GM19043 (cell line): ENCODE measurements around the gene TRAPPC5.

Source experiments
- ATAC-seq: cut with Tn5 transposase; IDR thresholded peaks from one replicate; pipeline ENCODE4 v1.9.1; 2021; ENCODE audit warnings: low read depth; ENCODE audit not compliant: unreplicated experiment

Gene TRAPPC5

GRCh38 chr19:7699003-7699402 lies 18.4 kb downstream of the TRAPPC5 start:
- no peak for ATAC-seq

GRCh38 chr19:7699417-7700401 lies 19.1 kb downstream of the TRAPPC5 start:
- ATAC-seq, result no peak

DNA sequence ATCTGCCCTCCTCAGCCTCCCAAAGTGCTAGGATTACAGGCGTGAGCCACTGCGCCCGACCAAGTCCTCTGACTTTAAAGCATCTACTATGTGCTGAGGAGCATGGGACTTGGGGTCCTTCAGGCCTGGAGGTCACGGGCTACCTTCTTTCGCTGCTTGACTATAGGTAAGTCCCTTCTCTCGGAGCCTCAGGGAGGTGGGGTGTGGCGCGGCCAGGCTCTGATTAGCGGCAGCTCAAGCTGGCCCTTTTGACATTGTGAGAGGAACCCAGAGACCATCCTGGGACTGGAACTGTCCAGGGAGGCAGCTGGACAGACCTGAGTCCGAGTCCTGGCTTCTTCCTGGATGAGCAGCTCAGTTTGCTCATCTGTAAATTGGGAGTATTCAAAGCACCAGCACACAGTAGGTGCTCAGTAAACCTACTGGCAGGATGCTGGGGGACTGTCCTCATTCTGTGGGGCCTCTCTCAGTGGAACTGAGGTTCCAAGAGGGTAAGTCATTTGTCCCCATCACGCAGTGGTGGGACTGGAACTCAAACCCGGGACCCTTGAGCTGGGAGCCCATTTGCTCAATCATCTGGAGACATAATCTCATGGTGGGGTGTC lies 20.5 kb downstream of the TRAPPC5 start:
- no peak for ATAC-seq

- ATAC-seq, result peak; percentile 55
Measured at GRCh38 chr19:7701654-7702457, 21.2 kb downstream of the TRAPPC5 start, which contains the start of gene FCER2. TSS of gene FCER2 (minus strand) at chr19:7702131. CDS start at chr19:7699760, 2,371 bp downstream.

- no peak for ATAC-seq
Measured at GRCh38 chr19:7703332-7703731, 22.7 kb downstream of the TRAPPC5 start.

- no peak for ATAC-seq
Measured at GRCh38 chr19:7704280-7705060, 23.8 kb downstream of the TRAPPC5 start.

- no peak for ATAC-seq
Measured at GRCh38 chr19:7705387-7706187, 25.0 kb downstream of the TRAPPC5 start.

- ATAC-seq, result no peak
Measured at GRCh38 chr19:7706188-7706954, 25.7 kb downstream of the TRAPPC5 start.

- ATAC-seq, result no peak
Measured at GRCh38 chr19:7706955-7707456, 26.4 kb downstream of the TRAPPC5 start.

DNA sequence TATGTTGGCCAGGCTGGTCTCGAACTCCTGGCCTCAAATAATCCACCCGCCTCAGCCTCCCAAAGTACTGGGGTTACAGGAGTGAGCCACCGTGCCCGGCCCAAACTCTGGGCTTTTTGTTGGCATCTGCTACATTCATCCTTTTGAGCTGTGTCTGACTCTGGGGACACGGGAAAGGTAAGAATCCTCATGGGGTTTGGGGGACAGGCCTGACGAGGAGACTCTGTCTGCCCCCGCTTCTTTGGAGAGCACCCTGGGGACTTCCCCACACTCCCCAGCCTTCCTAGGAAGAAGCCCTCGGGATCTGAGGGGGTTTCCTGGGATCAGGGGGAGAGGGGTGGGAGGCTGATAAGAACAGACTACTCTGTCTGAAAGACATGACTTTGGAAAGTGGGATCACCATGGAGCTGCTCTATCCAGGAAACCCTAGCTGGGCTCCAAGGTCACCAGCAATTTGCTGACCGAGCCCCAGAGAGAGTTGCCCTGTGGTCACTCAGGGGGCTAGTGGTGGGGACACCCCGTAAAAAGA lies 29.4 kb downstream of the TRAPPC5 start:
- ATAC-seq, result no peak

- no peak for ATAC-seq
Measured at GRCh38 chr19:7710616-7711015, 30.0 kb downstream of the TRAPPC5 start.

- no peak for ATAC-seq
Measured at GRCh38 chr19:7715671-7716070, 35.0 kb downstream of the TRAPPC5 start.

DNA sequence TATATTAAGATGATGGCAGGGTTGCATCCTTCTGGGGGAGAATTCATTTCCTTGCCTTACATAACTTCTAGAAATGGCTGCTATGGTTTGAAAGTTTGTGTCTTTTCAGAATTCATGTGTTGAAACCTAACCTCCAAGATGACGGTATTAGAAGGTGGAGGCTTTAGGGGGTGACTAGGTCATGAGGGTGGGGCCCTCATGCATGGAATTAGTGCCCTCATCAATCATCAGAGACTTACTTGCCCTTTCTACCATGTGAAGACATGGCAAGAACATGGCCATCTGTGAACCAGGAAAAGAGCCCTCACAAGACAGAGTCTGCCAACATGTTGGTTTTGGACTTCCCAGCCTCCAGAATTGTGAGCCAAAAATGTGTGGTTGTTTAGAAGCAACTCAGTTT lies 36.1 kb downstream of the TRAPPC5 start:
- no peak for ATAC-seq

DNA sequence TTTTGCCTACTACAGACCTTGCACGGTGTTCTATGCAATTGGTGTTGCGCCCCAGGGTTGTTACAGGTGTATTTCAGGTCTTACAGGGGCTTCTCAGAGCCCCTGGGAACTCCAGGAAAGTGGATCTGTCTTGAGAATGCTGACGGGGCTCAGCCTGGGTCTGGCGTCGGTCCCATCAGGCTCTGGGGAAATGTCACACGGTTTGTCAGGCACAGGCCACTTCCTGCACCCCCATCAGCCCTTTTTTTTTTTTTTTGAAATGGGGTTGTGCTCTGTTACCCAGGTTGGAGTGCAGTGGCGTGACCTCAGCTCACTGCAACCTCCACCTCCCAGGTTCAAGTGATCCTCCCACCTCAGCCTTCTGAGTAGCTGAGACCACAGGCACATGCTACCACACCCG lies 38.0 kb downstream of the TRAPPC5 start:
- no peak for ATAC-seq

- ATAC-seq, result no peak
Measured at GRCh38 chr19:7720351-7720750, 39.7 kb downstream of the TRAPPC5 start.

GRCh38 chr19:7722231-7722651 lies 41.6 kb downstream of the TRAPPC5 start:
- ATAC-seq, result peak; percentile 43

GRCh38 chr19:7725791-7726190 lies 45.2 kb downstream of the TRAPPC5 start:
- ATAC-seq, result no peak

- ATAC-seq, result no peak
Measured at GRCh38 chr19:7729211-7729610, 48.6 kb downstream of the TRAPPC5 start.
